BLaER1 (cell line): Measurements from ENCODE around the gene IFITM2.

Experiments used
- H3K27ac ChIP-seq: shearing (Covaris generic); formaldehyde crosslinking; 2 replicates; pipeline ENCODE4 v1.8.1; 2022
- H3K27me3 ChIP-seq: shearing (Covaris generic); formaldehyde crosslinking; 2 replicates; pipeline ENCODE4 v1.8.1; 2022
- H3K36me3 ChIP-seq: shearing (Covaris generic); formaldehyde crosslinking; 2 replicates; pipeline ENCODE4 v1.8.1; 2022
- H3K4me1 ChIP-seq: shearing (Covaris generic); formaldehyde crosslinking; 2 replicates; pipeline ENCODE4 v1.8.1; 2022
- H3K4me2 ChIP-seq: shearing (Covaris generic); formaldehyde crosslinking; 2 replicates; pipeline ENCODE4 v1.8.1; 2022
- H3K4me3 ChIP-seq: shearing (Covaris generic); formaldehyde crosslinking; 2 replicates; pipeline ENCODE4 v1.8.1; 2022
- H3K9ac ChIP-seq: shearing (Covaris generic); formaldehyde crosslinking; 2 replicates; pipeline ENCODE4 v1.8.1; 2022
- H3K9me3 ChIP-seq: shearing (Covaris generic); formaldehyde crosslinking; 2 replicates; pipeline ENCODE4 v1.8.1; 2022
- H4K20me1 ChIP-seq: shearing (Covaris generic); formaldehyde crosslinking; 2 replicates; pipeline ENCODE4 v1.8.1; 2022
- Cebpa-rat ChIP-seq: shearing (Covaris generic); IDR thresholded peaks from 2 replicates; pipeline ENCODE4 v1.8.1; 2022

The IFITM2 gene

GRCh38 chr11:287821-288477, 19.7 kb upstream of the IFITM2 start:
- Histone ChIP-seq H3K27me3 (peaks cover 59% of the 10 kb centered on the region), H3K4me1 (peaks cover 49% of the 10 kb centered on the region), H3K4me2 (peak overlapping the region; percentile 99), H3K9me3 (no peaks in the 10 kb centered on the region), H3K36me3 (peaks cover 25% of the 10 kb centered on the region), H3K4me3 (peak overlapping the region; percentile 78), H3K9ac (peak overlapping the region; percentile 81), H4K20me1 (peaks cover 19% of the 10 kb centered on the region), H3K27ac (peak overlapping the region; percentile 82)
- TF ChIP-seq Cebpa-rat, result no peak

GRCh38 chr11:288478-289397, 18.9 kb upstream of the IFITM2 start, which contains the start of gene PGGHG:
TSS of gene PGGHG (plus strand) at chr11:289126. CDS start at chr11:289817, 691 bp downstream.
- Histone ChIP-seq H3K27me3 (peaks cover 51% of the 10 kb centered on the region), H3K4me2 (peak within 1 kb of the TSS; percentile 100), H3K4me3 (peak within 1 kb of the TSS; percentile 78), H3K36me3 (peaks cover 31% of the 10 kb centered on the region), H4K20me1 (peaks cover 19% of the 10 kb centered on the region), H3K27ac (peak within 1 kb of the TSS; percentile 82), H3K4me1 (peaks cover 49% of the 10 kb centered on the region), H3K9me3 (no peaks in the 10 kb centered on the region), H3K9ac (peak within 1 kb of the TSS; percentile 81)
- TF ChIP-seq Cebpa-rat, result no peak

GRCh38 chr11:289398-289711, 18.3 kb upstream of the IFITM2 start:
- H3K4me2 ChIP-seq, result peak overlapping the region; percentile 100
- peaks cover 19% of the 10 kb centered on the region for H4K20me1 ChIP-seq
- H3K9ac ChIP-seq, result peak overlapping the region; percentile 80
- peaks cover 49% of the 10 kb centered on the region for H3K4me1 ChIP-seq
- peaks cover 45% of the 10 kb centered on the region for H3K27me3 ChIP-seq
- peaks cover 38% of the 10 kb centered on the region for H3K36me3 ChIP-seq
- H3K4me3 ChIP-seq, result peak overlapping the region; percentile 78
- peak overlapping the region; percentile 76 for H3K27ac ChIP-seq
- TF ChIP-seq Cebpa-rat, result no peak
- no peaks in the 10 kb centered on the region for H3K9me3 ChIP-seq

GRCh38 chr11:289712-290620, 17.6 kb upstream of the IFITM2 start:
- peak overlapping the region; percentile 78 for H3K4me3 ChIP-seq
- H3K36me3 ChIP-seq, result peaks cover 44% of the 10 kb centered on the region
- peaks cover 19% of the 10 kb centered on the region for H4K20me1 ChIP-seq
- peak overlapping the region; percentile 76 for H3K27ac ChIP-seq
- peaks cover 39% of the 10 kb centered on the region for H3K27me3 ChIP-seq
- H3K9ac ChIP-seq, result peak overlapping the region; percentile 80
- H3K4me2 ChIP-seq, result peak overlapping the region; percentile 100
- peaks cover 49% of the 10 kb centered on the region for H3K4me1 ChIP-seq
- TF ChIP-seq Cebpa-rat, result no peak
- H3K9me3 ChIP-seq, result no peaks in the 10 kb centered on the region

GRCh38 chr11:290621-291231, 16.9 kb upstream of the IFITM2 start:
- Histone ChIP-seq H3K9me3 (no peaks in the 10 kb centered on the region), H3K4me1 (peaks cover 49% of the 10 kb centered on the region), H3K4me3 (peak overlapping the region; percentile 78), H3K27me3 (peaks cover 31% of the 10 kb centered on the region), H3K4me2 (peak overlapping the region; percentile 100), H3K27ac (peak overlapping the region; percentile 76), H3K9ac (peak overlapping the region; percentile 80), H3K36me3 (peaks cover 51% of the 10 kb centered on the region), H4K20me1 (peaks cover 19% of the 10 kb centered on the region)
- TF ChIP-seq Cebpa-rat, result no peak

GRCh38 chr11:291281-292210, 16.1 kb upstream of the IFITM2 start:
- H3K4me2 ChIP-seq, result peak overlapping the region; percentile 100
- peaks cover 56% of the 10 kb centered on the region for H3K4me1 ChIP-seq
- H3K36me3 ChIP-seq, result peaks cover 56% of the 10 kb centered on the region

GRCh38 chr11:292211-293121, 15.2 kb upstream of the IFITM2 start:
- H3K9ac ChIP-seq, result no peak overlapping the region
- H3K36me3 ChIP-seq, result peaks cover 56% of the 10 kb centered on the region
- no peak for TF ChIP-seq Cebpa-rat
- no peak overlapping the region for H3K4me3 ChIP-seq
- peak overlapping the region; percentile 14 for H3K4me2 ChIP-seq
- H3K4me1 ChIP-seq, result peaks cover 59% of the 10 kb centered on the region
- H3K27me3 ChIP-seq, result peaks cover 14% of the 10 kb centered on the region
- peaks cover 14% of the 10 kb centered on the region for H4K20me1 ChIP-seq
- H3K27ac ChIP-seq, result no peak overlapping the region
- H3K9me3 ChIP-seq, result no peaks in the 10 kb centered on the region

More at GRCh38 chr11:291281-292210, 16.1 kb upstream of the IFITM2 start:
- TF ChIP-seq Cebpa-rat, result no peak
- Histone ChIP-seq H3K27ac (no peak overlapping the region), H3K4me3 (no peak overlapping the region; the same call in 1 of the 2 replicates), H4K20me1 (peaks cover 19% of the 10 kb centered on the region), H3K27me3 (peaks cover 23% of the 10 kb centered on the region), H3K9me3 (no peaks in the 10 kb centered on the region), H3K9ac (peak overlapping the region; percentile 80)
